ENCODE measurements around the gene FYCO1. TPM values are rescaled to one million over a fixed set of nuclear protein-coding genes. Genes with fewer than 3 reads are reported as not detected.

The FYCO1 gene
- total RNA-seq, 6 donors from 2014 or later, result 37.5 to 84.9 (median 45.3) TPM

DNA sequence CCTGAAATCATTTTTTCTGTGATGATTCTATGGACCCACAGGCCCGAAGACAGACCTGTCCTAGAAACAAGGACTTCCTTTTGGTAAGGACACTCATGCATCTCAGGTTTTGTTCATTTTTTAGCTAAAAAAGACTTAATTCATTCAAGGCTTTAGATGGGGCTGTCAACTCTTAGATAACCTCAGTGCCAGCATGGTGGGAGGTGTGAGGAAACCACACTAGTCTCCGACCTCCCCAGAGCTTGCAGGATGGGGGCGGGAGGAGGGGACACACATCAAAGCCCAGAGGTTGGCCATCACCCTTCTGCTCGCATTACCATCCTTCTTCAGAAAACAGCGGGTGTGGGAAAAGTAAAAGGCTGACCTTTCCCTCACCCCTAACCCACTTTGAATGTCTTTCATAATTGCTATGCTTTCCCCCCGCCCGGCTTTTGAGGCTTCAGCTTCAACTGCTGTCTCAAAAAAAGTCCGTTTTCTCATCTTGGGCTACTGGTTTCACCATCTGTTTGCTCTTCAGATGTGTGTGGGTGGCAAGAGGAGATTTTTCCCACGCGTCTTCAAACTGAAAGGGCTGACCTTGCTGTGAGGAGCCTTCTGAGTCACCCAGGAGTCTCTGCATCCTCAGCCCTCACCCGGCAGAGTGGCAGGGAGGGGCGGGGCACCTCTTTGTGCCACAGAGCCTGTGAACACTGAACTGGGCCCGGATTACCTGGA is 79.9 kb downstream of the FYCO1 start:
- ATAC-seq (ENCODE audit: low FRiP score in 2 of 2) (peak in 1 of 2 donors; percentile 55), DNase-seq (peak; percentile 43 to 60)
- Histone ChIP-seq H3K27ac (no peak overlapping the region), H3K36me3 (peaks cover 0 to 28% (median 16%) of the 10 kb centered on the region in 4 donors), H3K27me3 (no peaks in the 10 kb centered on the region), H3K4me1 (peaks cover 0 to 4% (median 0%) of the 10 kb centered on the region in 4 donors), H3K9me3 (no peaks in the 10 kb centered on the region), H3K4me3 (no peak overlapping the region)
- 53 to 63% methylated on average over 13 of the region's 13 CpGs for WGBS, 2 donors
- TF ChIP-seq POLR2A (IDR thresholded peaks at IDR 0.05) (no peak), EP300 (IDR thresholded peaks at IDR 0.05) (no peak), POLR2AphosphoS5 (IDR thresholded peaks at IDR 0.05) (no peak)
- TF ChIP-seq, protein P1, sequence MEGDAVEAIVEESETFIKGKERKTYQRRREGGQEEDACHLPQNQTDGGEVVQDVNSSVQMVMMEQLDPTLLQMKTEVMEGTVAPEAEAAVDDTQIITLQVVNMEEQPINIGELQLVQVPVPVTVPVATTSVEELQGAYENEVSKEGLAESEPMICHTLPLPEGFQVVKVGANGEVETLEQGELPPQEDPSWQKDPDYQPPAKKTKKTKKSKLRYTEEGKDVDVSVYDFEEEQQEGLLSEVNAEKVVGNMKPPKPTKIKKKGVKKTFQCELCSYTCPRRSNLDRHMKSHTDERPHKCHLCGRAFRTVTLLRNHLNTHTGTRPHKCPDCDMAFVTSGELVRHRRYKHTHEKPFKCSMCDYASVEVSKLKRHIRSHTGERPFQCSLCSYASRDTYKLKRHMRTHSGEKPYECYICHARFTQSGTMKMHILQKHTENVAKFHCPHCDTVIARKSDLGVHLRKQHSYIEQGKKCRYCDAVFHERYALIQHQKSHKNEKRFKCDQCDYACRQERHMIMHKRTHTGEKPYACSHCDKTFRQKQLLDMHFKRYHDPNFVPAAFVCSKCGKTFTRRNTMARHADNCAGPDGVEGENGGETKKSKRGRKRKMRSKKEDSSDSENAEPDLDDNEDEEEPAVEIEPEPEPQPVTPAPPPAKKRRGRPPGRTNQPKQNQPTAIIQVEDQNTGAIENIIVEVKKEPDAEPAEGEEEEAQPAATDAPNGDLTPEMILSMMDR (IDR thresholded peaks at IDR 0.05), result no peak

DNA sequence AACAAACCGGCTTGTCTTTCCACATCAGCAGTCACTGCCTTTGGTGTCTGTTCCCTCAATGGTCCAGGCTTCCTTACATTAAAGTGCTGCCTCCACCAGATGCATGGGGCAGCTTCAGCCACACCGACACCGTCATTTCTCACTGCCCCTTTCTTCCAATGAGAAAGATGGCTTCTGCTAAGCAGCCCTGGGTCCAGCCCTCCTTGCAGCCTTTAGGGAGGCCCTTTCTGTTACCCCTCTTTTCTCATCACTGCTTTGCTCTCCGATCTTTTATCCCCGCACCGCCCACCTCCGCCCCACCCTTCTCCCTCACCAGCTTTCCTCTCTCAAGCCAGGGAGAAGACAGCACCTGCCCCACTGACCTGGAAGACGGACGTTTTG is 80.6 kb downstream of the FYCO1 start:
- 88 to 93% methylated on average over 9 of the region's 9 CpGs for WGBS, 2 donors
- DNase-seq, result no peak
- Histone ChIP-seq H3K4me3 (no peak overlapping the region), H3K27me3 (no peaks in the 10 kb centered on the region), H3K9me3 (no peaks in the 10 kb centered on the region), H3K27ac (no peak overlapping the region), H3K36me3 (peaks cover 0 to 22% (median 10%) of the 10 kb centered on the region in 4 donors), H3K4me1 (peaks cover 0 to 4% (median 0%) of the 10 kb centered on the region in 4 donors)
- ATAC-seq (ENCODE audit: low FRiP score in 2 of 2), result no peak
- TF ChIP-seq POLR2AphosphoS5 (IDR thresholded peaks at IDR 0.05) (no peak), EP300 (IDR thresholded peaks at IDR 0.05) (no peak), POLR2A (IDR thresholded peaks at IDR 0.05) (no peak)
- TF ChIP-seq, protein P1 (IDR thresholded peaks at IDR 0.05), result no peak

DNA sequence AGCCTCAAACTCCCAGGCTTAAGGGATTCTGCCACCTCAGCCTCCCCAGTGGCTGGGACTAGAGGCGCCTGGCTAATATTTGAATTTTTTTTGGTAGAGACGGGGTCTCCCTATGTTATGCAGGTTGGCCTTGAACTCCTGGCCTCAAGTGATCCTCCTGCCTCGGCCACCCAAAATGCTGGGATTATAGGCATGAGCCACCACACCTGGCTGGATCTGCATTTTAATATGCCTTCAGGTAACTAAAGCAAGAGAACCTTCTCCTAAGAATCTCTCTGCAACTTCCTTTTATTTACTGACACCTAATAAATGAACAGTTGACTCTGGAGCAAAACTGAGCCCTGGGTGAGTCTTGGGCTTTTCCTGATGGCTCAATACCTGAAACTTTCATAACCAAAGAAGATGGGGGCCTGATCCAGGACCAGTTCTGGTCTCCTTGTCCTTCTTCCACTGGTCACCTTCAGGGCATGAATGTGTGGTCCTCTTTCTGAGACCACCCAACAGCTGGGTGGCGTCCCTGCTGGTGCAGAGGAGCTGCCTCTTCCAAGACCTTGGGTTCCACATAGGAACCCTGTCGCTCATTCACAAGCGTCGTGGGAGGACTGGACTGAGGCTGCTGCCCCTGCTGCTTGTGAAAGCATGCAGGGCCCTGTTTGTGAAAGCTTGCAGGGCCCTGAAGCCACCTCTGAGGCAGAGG is 81.1 kb downstream of the FYCO1 start:
- H3K9me3 ChIP-seq, result no peaks in the 10 kb centered on the region
- WGBS, 2 donors, result 90 to 97% methylated on average over 6 to 7 of the region's 7 CpGs
- H3K27ac ChIP-seq, result no peak overlapping the region
- H3K4me1 ChIP-seq, result peaks cover 0 to 4% (median 0%) of the 10 kb centered on the region in 4 donors
- DNase-seq (no peak), ATAC-seq (ENCODE audit: low FRiP score in 2 of 2) (no peak)
- H3K36me3 ChIP-seq, result peaks cover 0 to 17% (median 6%) of the 10 kb centered on the region in 4 donors
- TF ChIP-seq EP300 (IDR thresholded peaks at IDR 0.05) (no peak), POLR2A (IDR thresholded peaks at IDR 0.05) (no peak), POLR2AphosphoS5 (IDR thresholded peaks at IDR 0.05) (no peak)
- TF ChIP-seq, protein P1 (IDR thresholded peaks at IDR 0.05), result no peak
- no peaks in the 10 kb centered on the region for H3K27me3 ChIP-seq
- H3K4me3 ChIP-seq, result no peak overlapping the region

DNA sequence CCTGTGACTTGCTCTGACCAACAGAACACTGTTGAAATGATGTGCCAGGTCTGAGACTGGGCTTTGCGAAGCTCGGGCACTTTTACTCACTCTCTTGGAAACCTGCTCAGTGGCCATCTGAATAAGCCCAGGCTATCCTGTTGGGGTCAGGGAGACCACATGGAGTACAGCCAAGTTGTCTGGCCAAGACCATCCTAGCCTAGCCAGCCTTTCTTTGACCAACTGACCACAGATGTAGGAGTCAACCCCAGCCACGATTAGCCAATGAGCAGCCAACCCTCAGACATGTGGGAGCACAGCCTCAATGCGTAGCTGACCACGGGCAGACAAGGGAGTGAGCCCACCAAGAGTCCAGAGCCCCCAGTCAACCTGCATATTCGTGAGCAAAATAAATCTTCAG is 83.2 kb downstream of the FYCO1 start:
- Histone ChIP-seq H3K4me1 (peaks cover 0 to 4% (median 0%) of the 10 kb centered on the region in 4 donors), H3K4me3 (no peak overlapping the region), H3K27me3 (no peaks in the 10 kb centered on the region), H3K36me3 (no peaks in the 10 kb centered on the region), H3K27ac (no peak overlapping the region), H3K9me3 (no peaks in the 10 kb centered on the region)
- ATAC-seq (ENCODE audit: low FRiP score in 2 of 2) (no peak), DNase-seq (no peak)
- TF ChIP-seq POLR2AphosphoS5 (IDR thresholded peaks at IDR 0.05) (no peak), POLR2A (IDR thresholded peaks at IDR 0.05) (no peak), EP300 (IDR thresholded peaks at IDR 0.05) (no peak)
- TF ChIP-seq, protein P1 (IDR thresholded peaks at IDR 0.05), result no peak
- 93 to 96% methylated on average over 5 of the region's 6 CpGs for WGBS, 2 donors
